C1 segment of cervical spinal cord (tissue), 14 donors: Measurements from ENCODE around the gene CASP8.
"Not testable (repeated sequence)": the region's sequence is repeated elsewhere in the genome, so short reads cannot be mapped to it uniquely, and the experiment has no call there.

Source experiments
- DNase-seq, 14 donors: peaks; one replicate each; lab custom pipeline; 2025; lab: John Stamatoyannopoulos, UW

Gene CASP8

DNA sequence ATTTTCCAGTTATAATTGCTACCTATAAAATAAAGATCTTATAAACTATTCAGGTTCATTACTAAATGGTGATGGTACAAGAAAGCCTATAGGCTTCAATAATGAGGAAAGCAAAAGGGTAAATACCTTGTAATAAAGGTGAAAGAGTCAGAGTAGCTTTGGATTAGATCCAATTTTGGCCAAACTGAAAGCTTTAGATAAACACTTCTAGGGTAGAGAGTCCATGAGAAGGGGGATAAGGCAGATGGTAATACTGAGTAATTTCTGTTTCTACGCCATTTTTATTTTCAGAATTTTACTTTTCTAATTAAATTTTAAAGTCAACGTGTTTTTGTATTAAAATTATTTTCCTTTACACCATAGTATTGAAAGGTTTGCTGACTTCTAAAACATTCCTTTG lies 9.4 kb downstream of the CASP8 start:
- DNase-seq = no peak

DNA sequence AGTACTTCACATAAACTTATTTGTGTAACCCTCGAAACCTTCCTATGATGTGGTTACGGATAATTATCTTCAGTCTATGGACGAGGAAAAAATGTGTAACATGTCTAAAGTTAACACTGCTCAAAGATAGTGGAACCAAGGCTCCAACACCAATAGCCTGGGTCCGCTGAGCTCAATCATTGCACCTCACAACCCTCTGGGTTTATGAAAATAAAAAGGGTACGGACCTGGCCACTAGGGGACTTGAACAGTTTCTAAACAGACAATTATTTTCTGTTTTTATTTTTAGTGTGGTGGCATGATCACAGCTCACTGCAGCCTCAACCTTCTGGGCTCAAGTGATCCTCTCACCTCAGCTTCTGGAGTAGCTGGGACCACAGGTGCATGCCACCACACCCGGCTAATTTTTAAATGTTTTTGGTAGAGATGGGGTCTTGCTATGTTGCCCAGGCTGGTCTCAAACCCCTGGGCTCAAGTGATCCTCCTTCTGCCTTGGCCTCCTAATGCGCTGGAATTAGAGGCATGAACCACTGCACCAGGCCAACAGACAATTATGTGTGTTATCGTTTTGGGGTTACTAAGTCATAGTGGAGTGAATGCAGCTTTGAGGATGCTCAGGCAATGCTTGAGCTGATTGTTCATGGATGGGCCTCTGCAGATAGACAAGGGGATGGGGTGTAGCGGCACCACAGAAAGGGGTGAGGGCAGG lies 10.1 kb downstream of the CASP8 start:
- DNase-seq = no peak

DNA sequence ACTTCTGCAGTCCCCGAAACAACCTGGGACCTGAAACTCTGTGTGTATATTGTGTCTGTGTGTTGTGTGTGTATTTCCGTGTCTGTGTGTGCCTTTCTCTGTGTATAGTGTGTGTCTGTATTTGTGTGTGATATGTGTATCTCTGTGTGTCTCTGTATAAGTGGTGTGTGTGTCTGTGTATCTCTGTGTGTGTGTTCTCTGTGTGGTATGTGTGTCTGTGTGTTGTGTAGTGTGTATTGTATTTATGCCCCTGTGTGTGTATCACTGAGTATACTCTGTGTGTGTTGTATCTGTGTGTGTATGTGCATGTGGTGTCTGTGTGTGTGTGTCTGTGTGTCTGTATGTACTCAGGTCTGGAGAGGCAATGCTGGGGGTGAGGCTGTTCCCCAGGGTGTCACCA lies 11.6 kb downstream of the CASP8 start:
- DNase-seq = no peak

DNA sequence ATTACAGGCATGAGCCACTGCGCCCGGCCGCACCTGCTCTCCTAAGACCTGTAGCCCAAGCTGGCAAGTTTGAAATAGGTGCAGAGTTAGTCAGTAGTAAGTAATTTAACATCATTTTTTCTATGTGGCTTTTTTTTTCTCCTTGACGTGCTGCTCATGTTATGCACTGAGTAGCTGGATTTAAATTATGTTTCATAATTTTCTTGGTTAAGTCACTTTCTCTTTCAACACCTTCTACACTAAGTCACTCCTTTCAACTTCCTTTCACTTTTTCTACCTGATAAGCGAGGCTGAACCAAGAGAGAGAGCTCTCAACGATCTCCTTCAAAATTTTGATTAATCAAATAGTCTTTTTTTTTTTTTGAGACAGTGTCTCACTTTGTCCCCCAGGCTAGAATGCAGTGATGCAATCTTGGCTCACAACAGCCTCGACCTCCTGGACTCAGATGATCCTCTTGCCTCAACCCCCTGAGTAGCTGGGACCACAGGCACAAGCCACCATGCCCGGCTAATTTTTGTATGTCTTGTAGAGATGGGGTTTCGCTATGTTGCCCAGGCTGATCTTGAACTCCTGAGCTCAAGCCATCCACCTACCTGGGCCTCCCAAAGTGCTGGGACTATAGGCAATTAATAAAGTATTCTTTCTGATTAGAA lies 13.1 kb downstream of the CASP8 start:
- no peak for DNase-seq

DNA sequence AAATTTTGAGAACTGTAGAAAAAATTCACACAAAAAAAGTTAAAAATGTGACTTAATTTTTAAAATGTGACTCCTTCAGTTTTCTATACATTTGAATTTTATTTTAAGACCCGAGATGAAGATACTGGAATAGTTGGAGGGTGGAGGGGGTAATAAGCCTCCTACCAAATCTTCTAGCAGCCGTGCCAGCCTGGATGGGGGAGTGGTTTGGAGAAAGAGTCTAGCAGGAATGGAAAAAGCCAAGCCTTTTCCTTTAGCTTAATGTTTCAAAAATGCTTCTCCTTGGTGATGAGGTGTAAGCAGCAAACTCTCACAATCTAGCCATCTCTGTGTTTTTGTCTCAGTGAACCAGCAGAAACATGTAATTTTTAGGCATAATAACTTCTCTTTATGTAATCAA lies 14.7 kb downstream of the CASP8 start:
- DNase-seq = no peak

DNA sequence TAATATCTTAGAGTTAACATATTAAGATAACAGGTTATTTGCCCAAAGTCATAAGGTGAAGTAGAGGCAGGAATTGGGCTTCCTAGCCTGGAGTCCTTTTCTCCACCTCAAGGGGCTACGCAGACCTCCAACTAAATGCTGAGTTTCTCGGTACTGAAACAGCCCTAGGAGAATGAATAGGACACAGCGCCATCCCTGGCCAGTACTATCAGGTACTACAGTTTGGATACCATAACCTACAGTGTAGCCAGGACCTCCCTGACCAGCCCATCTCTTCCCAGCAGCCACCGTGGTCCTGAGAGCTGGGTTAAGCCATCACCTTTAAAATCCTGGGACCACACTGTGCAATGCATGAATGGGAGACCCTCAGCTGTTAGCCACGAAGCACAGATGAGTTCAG lies 15.7 kb downstream of the CASP8 start:
- no peak for DNase-seq

DNA sequence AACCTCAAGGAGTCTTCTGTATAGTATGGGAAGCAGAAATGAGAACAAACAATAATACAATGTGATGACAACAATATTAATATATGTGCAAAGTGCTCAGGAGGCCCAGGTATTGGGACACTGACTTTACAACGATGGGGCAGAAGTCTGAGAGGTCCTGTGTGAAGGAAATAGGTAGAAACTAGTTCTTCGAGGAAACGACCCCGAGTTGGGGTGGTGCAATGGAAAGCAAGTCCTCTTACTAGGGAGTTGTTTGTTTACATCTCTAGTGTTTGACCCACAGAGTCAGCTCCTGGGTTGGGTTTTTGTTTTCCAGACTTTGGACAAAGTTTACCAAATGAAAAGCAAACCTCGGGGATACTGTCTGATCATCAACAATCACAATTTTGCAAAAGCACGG lies 16.2 kb downstream of the CASP8 start:
- no peak for DNase-seq

DNA sequence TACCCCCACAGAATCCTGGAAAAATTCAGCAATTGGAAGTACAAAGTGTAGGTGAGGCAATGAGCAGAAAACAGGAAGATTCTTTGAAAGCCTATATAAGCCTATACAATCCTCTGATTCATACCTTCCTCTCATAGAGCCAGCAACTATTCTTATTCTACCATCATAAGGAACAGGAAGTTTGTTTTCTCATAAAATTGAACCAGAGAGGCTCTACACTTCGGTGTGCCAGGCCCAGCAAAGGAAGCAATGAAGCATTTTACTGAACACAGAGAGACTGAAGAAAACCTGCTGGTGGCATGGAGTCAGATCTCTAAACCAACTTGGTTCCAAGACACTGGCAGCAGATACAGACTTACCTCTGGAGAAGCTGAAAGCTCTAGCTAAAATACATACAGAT lies 18.7 kb downstream of the CASP8 start:
- no peak for DNase-seq

DNA sequence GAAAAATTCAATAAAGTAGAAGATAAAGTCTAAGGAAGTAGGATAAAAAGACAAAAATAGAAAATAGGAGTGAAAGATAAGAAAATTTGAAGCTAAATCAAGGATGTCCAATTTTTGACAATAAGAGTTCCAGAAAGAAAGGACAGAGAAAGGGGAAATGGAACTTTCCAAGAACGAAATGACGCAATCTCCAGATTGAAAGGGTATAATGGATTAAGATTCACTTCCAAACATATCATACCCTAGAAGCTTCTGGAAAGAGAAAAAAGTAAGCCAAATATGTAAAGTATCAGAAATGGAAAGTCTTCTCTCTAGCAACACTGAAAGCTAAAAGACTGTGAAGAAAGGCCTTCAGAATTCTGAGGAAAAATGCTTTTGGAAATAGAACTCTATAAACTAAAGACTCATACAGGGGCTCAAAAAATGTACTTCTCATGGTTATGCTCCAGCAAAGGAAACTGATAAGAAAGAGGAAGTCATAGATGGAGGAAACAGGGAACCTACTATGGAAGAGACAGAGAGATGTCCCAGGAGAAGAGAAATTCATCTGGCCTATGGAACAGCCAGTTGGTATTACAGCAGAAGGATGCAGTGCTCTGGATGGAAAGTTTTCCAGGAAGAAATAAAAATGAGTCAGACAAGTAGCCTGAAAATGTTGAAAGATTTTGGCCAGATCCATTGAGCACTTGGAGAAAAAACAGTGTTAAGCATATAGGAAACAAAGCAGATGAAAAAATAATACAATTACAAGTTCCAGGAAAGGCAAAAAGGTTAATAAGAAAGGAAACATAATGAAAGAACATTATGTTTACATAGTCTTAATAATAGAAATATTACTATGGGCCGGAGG lies 20.1 kb downstream of the CASP8 start:
- DNase-seq = no peak

DNA sequence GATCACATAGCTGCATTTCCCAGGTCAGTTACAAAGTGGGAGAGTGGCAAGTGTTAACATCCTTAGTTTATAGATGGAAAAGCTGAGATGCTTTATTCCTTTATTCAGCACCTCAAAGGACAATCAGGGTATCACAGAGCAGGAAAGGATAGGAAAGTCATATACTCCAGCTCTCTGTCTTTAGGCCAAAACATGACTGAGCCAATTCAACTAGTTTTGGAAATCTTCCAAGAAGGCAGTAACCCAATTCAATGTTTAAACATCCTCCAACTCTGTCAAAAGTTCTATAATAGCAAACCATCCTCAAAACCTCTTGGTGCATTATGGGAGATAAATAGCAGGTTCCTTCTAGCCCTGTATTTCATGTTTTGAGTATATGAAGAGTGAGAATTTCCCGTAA lies 25.2 kb downstream of the CASP8 start:
- no peak for DNase-seq

DNA sequence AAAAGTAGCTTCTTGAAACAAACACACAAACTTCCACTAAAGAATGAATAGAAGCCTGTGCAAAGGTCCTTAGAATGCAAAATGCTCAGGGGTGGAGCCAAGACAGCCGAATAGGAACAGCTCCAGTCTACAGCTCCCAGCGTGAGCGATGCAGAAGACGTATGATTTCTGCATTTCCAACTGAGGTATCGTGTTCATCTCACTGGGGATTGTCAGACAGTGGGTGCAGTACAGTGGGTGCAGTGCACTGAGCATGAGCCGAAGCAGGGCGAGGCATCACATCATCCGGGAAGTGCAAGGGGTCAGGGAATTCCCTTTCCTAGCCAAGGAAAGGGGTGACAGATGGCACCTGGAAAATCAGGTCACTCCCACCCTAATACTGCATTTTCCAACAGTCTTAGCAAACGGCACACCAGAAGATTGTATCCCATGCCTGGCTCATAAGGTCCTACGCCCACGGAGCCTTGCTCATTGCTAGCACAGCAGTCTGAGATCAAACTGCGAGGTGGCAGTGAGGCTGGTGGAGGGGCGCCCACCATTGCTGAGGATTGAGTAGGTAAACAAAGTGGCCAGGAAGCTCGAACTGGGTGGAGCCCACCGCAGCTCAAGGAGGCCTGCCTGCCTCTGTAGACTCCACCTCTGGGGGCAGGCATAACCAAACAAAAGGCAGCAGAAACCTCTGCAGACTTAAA lies 30.3 kb downstream of the CASP8 start:
- DNase-seq = not testable (repeated sequence)

DNA sequence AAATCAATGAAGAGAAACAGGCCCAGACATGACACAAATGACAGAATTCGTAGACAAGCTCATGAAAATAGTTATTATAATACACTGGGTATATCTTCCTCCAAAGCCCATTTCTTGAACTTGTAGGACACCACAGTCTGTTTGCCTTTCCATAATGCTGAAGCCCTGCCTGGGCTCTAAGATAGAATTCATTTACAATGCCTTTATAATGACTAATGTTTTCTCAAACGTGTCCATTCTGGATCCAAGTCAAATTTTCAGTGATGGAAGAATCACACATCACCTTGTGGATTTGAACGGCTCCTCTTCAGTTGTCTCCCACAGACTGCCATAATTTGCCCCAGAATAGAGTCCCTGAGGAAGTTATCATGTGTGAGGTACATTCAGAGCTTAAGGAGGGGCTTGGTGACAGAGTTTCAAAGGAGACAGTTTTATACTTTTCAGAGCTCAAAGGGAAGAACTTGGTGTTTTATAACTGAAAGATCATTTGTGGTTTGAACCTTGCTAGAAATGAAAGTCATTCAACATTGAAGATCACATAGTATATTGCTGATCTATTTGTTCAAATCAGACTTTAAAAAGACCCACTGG lies 38.2 kb downstream of the CASP8 start:
- DNase-seq = no peak

DNA sequence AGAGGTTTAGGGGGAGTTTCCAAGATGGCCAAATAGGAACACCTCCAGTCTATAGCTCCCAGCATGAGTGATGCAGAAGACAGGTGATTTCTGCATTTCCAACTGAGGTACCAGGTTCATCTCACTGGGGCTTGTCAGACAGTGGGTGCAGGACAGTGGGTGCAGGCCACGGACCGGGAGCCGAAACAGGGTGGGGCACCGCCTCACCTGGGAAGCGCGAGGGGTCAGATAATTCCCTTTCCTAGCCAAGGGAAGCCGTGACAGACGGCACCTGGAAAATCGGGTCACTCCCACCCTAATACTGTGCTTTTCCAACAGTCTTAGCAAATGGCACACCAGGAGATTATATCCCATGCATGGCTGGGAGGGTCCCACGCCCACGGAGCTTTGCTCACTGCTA lies 39.6 kb downstream of the CASP8 start:
- not testable (repeated sequence) for DNase-seq

DNA sequence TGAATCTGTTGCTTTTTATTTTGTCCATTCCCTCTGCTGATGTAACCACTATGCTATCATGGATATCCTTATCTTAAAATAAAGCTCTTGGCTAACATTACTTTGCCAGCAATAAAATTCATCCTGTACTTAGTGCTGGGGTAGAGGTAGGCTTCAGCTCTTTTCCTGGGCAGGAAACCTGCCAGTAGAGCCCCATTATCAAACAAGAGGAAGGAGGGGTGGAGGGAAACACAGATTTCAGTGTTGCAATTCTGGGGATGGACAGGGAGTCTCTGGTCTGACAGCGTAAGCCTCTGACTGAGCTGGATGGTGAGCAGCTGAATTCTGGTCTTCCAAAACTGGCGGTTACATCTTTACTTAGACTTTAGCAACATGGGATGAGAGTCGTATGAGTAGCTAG lies 47.5 kb downstream of the CASP8 start:
- DNase-seq = no peak

DNA sequence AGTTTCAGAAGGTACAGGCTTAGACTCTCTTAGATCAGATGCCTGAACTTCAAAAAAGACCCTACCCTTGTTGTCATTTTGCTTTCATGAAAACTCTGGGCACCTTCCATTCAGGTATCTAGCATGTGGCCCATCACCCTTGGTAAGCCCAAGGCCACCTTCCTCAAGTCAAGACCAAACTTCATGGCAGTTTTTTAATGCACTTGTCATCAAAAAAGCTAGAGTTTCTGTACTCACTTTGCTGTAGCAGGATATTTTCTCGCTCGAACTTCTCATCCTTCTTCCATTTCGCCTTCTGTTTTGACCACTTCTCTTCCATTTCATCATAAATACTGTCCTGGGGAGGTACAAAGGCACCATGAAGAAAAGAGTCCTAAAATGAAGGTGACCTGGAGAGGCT lies 48.6 kb downstream of the CASP8 start:
- DNase-seq = no peak

DNA sequence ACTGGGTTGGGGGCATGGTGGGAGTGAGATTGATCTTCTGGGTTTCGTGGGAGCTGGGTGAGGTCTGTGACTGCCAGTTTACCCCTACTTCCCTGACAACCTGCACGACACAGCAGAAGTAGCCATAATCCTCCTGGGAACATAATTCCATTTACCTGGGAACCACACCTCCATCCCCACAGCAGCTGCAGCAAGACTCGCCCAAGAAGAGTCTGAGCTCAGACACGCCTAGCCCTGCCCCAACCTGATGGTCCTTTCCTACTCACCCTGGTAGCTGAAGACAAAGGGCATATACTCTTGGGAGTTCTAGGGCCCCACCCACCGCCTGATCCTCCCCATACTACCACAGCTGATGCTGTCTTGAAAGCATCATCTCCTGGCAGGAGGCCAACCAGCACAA lies 53.0 kb downstream of the CASP8 start:
- no peak for DNase-seq

DNA sequence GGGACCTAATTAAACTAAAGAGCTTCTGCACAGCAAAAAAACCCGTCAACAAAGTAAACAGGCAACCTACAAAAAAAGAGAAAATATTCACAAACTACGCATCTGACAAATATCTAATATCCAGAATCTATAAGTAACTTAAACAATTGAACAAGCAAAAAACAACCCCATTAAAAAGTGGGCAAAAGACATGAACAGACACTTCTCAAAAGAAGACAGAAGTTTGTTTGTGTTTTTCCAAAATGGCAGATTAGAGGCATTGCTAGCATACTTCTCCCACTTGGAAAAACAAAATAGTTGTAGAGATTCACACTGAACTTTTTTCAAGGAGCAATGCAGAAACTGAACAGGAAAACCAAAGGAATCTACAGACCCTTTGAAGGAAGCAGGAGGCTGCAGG lies 59.2 kb downstream of the CASP8 start:
- no peak for DNase-seq

DNA sequence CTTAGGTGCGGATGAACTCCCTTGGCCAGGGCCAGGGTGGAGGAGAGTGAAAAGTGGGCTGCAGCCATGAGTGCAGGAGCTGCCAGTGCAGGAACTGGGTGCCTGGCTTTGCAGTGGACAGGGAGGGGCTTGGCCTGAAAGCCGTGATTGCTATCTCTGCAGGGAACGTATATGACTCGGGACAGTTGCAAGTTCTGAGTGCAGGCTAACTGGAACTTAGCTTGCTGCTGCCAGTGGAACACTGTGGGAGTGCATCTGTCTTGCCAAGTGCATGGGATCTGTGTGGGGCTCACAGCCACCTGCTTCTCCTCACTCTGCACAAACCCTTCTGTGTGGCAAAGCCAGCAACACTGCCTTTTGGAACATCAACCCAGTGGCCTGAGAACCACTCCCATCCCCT lies 59.9 kb downstream of the CASP8 start:
- DNase-seq = no peak

DNA sequence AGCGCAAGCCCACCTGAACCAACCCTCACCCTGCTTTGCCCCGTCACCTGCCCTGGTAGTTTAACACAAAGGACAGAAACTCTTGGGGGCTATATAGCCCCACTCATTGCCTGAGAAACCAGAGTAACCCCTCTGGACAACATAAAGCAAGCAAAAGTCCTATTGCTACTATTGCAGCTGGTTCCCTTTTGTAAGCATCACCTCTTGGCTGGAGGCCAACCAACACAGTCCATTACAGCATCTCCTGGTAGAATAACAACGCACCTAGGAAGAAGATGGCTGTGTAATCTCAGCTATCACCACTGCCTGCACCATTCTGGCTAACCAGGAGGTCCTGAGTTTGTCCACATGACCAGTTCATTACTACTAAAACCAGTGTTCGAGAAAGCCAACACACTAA lies 60.4 kb downstream of the CASP8 start:
- DNase-seq = no peak

DNA sequence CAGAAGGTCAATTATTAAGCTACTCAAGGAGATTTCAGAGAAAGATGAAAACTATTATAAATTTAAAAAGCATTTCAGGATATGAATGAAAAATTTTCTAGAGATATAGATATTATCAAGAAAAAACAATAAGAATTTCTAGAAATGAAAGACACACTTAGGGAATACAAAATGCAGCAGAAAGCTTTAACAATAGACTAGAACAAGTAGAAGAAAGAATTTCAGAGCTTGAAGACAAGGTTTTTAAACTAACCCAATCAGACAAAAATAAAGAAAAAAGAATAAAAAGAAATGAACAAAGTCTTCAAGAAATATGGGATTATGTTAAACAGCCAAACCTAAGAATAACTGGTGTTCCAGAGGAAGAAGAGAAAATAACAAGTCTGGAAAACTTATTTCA lies 62.4 kb downstream of the CASP8 start:
- no peak for DNase-seq

DNA sequence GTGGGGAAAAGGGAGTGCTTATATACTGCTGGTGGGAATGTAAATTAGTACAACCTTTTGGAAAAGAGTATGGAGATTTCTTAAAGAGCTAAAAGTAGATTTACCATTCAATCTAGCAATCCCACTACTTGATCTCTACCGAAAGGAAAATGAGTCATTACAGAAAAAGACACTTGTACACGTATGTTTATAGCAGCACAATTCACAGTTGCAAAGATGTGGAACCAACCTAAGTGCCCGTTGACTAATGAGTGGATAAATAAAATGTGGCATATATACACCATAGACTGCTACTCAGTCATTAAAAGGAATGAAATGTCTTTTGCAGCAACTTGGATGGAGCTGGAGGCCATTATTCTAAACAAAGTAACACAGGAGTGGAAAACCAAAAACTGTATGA lies 67.3 kb downstream of the CASP8 start:
- DNase-seq = no peak

DNA sequence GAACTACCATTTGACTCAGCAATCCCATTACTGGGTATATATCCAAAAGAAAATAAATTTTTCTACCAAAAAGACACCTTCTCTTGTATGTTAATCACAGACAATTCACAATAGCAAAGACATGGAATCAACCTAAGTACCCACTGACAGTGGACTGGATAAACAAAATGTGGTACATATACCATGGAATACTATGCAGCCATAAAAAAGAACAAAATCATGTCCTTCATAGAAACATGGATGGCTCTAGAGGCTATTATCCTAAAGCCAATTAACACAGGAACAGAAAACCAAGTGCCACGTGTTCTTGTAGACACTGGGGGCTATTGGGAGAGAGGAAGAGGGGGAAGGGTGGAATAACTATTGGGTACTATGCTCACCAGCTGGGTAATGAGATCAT lies 69.1 kb downstream of the CASP8 start:
- no peak for DNase-seq
